NCI-H146 treated with DMSO at 0.1 percent for 48 hours (cell line): Measurements from ENCODE around the gene SNX24.

Source experiments
- DNase-seq: peaks from one replicate; lab custom pipeline; 2025; ENCODE audit not compliant: unreplicated experiment; lab: John Stamatoyannopoulos, UW

SNX24 gene

DNA sequence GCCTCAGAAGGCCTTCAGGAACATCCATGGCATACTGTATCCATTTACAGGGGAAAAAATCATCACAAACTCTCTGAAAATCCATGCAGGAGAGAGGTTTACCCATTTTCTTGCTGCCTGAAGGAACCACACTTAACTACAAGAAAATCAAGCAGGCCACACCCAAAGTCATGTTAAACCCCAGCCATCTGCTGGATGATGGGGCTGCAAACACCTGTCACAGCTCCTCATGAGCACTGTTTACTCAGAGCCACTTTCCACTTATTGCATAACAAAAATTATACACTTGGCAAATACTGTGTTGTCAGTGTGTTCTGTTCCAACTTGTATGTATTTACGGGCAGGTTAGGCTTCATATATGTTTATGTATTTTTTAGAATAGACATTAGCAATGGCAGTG is 155.3 kb downstream of the SNX24 start:
- DNase-seq: no peak

- DNase-seq: no peak
Observed at GRCh38 chr5:123001808-123002207, 156.4 kb downstream of the SNX24 start.

DNA sequence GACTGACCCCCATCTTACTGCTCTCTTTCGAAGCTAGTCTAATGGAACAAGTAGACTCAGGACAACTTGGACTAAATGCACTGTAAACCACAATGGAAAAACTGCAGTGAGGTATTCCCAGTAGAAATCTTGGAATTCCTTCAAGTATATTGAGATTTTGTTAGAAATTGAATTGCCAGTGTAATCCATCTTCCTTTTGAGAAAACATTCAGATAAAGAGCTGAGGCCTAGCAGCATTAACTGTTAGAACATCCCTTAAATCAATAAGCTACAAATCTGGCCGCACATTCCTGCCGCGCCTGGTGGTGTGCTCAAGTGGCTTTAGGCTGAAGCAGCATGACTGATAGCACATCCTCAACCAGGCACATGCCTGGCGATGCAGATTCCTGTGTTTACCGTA is 161.8 kb downstream of the SNX24 start:
- no peak for DNase-seq

DNA sequence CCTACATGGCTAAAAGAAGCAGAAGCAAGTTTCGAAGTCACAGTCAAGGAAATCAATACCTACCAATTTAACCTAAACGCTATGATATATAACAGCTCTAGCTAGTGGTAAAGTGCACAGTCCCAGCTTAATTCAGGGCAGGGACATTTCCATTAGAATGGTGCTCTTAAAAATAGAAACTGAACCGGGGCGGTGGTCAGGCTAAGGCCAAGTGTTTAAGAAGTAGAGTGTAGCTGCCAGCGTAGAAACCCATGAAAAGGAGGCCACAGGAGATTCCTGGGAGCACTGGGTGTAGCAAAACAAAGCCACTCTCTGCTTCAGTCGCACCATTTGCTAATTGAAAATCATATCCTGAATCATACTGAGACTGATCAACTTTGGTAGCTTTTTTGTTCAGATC is 162.3 kb downstream of the SNX24 start:
- no peak for DNase-seq

- DNase-seq: no peak
Observed at GRCh38 chr5:123012321-123012720, 166.9 kb downstream of the SNX24 start.

GRCh38 chr5:123014689-123015088 is 169.3 kb downstream of the SNX24 start:
- no peak for DNase-seq

GRCh38 chr5:123028222-123028621 is 182.8 kb downstream of the SNX24 start:
- no peak for DNase-seq

DNA sequence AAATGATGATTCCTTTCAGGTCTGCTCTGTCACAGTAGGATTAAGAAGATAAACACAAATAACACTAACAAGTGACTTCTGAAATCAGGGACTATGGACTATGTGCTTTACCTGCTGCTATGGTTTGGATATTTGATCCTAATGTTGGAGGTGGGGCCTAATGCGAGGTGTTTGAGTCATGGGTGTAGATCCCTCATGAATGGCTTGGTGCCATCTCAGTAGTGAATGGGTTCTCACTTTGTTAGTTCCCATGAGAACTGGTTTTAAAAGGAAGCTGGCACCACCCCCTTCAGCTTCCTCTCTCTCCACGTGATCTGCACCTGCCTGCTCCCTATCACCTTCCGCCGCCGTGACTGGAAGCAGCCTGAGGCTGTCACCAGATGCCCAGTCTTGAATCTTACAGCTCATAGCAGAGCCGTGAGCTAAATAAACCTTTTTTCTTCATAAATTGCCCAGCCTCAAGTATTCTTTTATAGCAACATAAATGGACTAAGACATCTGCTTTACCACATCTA is 187.8 kb downstream of the SNX24 start:
- no peak for DNase-seq

GRCh38 chr5:123035360-123035917 is 190.0 kb downstream of the SNX24 start:
- DNase-seq: no peak

- DNase-seq: no peak
Observed at GRCh38 chr5:123035918-123036390, 190.5 kb downstream of the SNX24 start.

- no peak for DNase-seq
Observed at GRCh38 chr5:123036391-123037103, 191.1 kb downstream of the SNX24 start, which contains the start of gene PPIC. PPIC (minus strand) TSS chr5:123036725; CDS start chr5:123036625, 100 bp downstream.

GRCh38 chr5:123037104-123037418 is 191.6 kb downstream of the SNX24 start:
- no peak for DNase-seq

DNA sequence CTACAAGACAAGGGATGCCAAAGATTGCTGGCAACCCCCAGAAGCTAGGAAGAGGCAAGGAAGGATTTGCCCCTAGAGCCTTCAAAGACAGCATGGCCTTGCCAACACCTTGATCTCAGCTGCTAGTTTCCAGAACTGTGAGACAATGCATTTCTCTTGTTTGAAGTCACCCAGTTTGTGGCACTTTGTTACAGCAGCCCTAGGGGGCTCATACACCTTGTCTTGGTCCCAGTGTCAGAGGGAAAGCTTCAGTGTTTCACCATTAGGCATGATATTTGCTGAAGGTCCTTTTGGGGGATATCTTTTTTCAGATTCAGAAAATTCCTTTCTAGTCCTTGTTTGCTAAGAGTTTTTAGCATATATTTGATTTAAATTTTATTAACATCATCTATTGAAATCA is 194.3 kb downstream of the SNX24 start:
- DNase-seq: no peak

- no peak for DNase-seq
Observed at GRCh38 chr5:123044926-123045617, 199.7 kb downstream of the SNX24 start.

GRCh38 chr5:123046222-123046621 is 200.8 kb downstream of the SNX24 start:
- DNase-seq: no peak

DNA sequence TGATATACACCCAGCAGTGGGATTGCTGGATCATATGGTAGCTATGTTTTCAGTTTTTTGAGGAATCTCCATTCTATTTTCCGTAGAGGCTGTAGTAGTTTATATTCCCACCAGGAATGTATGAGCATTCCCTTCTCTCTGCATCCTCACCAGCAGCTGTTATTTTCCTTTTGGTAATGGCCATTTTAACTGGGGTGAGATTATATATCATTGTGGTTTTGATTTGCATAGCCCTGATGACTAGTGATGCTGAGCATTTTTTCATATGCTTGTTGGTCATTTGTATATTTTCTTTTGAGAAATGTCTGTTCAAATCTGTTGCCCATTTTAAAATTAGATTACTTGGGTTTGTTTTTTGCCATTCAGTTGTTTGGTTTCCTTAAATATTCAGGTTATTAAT is 202.3 kb downstream of the SNX24 start:
- DNase-seq: no peak

GRCh38 chr5:123051206-123051605 is 205.8 kb downstream of the SNX24 start:
- no peak for DNase-seq
